ENCODE data around the gene EPHA7. TPM values are rescaled to one million over a fixed set of nuclear protein-coding genes. Genes with fewer than 3 reads are reported as not detected.

EPHA7 gene
- total RNA-seq, 4 donors from 2014 or later: 0.04 to 2.4 (median 0.88) TPM

- DNase-seq (ENCODE audit: low spot score in 2 of 2): no peak
- WGBS, 2 donors: 59 to 64% methylated on average over 2 of the region's 2 CpGs
- intact Hi-C loops (cut with DNase I; ENCODE audit: low total_unique reads): no loop called here
- TF ChIP-seq CTCF (IDR thresholded peaks at IDR 0.05) (no peak), POLR2A (IDR thresholded peaks at IDR 0.05) (no peak)
- H3K4me3 ChIP-seq (ENCODE audit: low read depth, poor library complexity, severe bottlenecking): no peak overlapping the region
These were observed 81.5 kb downstream of the EPHA7 start for GRCh38 chr6:93337772-93338394.

GRCh38 chr6:93337014-93337413, 82.3 kb downstream of the EPHA7 start:
- TF ChIP-seq POLR2A (IDR thresholded peaks at IDR 0.05) (no peak), CTCF (IDR thresholded peaks at IDR 0.05) (no peak)

GRCh38 chr6:93329301-93330000, 89.9 kb downstream of the EPHA7 start:
- TF ChIP-seq POLR2A (IDR thresholded peaks at IDR 0.05): no peak
- 74 to 76% methylated on average over 2 of the region's 2 CpGs for whole genome bisulfite sequencing, 2 donors
- DNase-seq (ENCODE audit: low spot score in 2 of 2): no peak
- intact Hi-C loops (cut with DNase I; ENCODE audit: low total_unique reads): no loop called here
- no peak overlapping the region for H3K4me3 ChIP-seq (ENCODE audit: low read depth, poor library complexity, severe bottlenecking)

More at GRCh38 chr6:93337014-93337413, 82.3 kb downstream of the EPHA7 start:
- intact Hi-C loops (cut with DNase I; ENCODE audit: low total_unique reads): no loop called here
- no peak for DNase-seq (ENCODE audit: low spot score in 2 of 2)
- no peak overlapping the region for H3K4me3 ChIP-seq (ENCODE audit: low read depth, poor library complexity, severe bottlenecking)
- WGBS, 2 donors: 86 to 96% methylated on average over 1 of the region's 1 CpG

- DNase-seq (ENCODE audit: low spot score in 2 of 2): no peak
- intact Hi-C loops (cut with DNase I; ENCODE audit: low total_unique reads): no loop called here
- no peak overlapping the region for H3K4me3 ChIP-seq (ENCODE audit: low read depth, poor library complexity, severe bottlenecking)
- TF ChIP-seq CTCF (IDR thresholded peaks at IDR 0.05): no peak
- TF ChIP-seq POLR2A (IDR thresholded peaks at IDR 0.05): no peak
- 74 to 77% methylated on average over 3 of the region's 3 CpGs for WGBS, 2 donors
These were observed 91.5 kb downstream of the EPHA7 start for GRCh38 chr6:93327857-93328256.

- no peak for DNase-seq (ENCODE audit: low spot score in 2 of 2)
- 89 to 93% methylated on average over 3 of the region's 3 CpGs for WGBS, 2 donors
- TF ChIP-seq POLR2A (IDR thresholded peaks at IDR 0.05): no peak
- no peak for TF ChIP-seq CTCF (IDR thresholded peaks at IDR 0.05)
- no peak overlapping the region for H3K4me3 ChIP-seq (ENCODE audit: low read depth, poor library complexity, severe bottlenecking)
- intact Hi-C loops (cut with DNase I; ENCODE audit: low total_unique reads): no loop called here
These were observed 93.6 kb downstream of the EPHA7 start for GRCh38 chr6:93325761-93326160.

GRCh38 chr6:93323630-93324029, 95.7 kb downstream of the EPHA7 start:
- DNase-seq (ENCODE audit: low spot score in 2 of 2): no peak
- no peak overlapping the region for H3K4me3 ChIP-seq (ENCODE audit: low read depth, poor library complexity, severe bottlenecking)
- WGBS, 2 donors: 80 to 84% methylated on average over 1 of the region's 1 CpG
- TF ChIP-seq POLR2A (IDR thresholded peaks at IDR 0.05) (no peak), CTCF (IDR thresholded peaks at IDR 0.05) (no peak)
- intact Hi-C loops (cut with DNase I; ENCODE audit: low total_unique reads): no loop called here
